Left hindlimb (tissue), 1 donor: ENCODE data around the gene EXO1.
A peak's percentile ranks its signal among the peaks of the same experiment; 100 is the strongest.
"Not testable (repeated sequence)": the region's sequence is repeated elsewhere in the genome, so short reads cannot be mapped to it uniquely, and the experiment has no call there.

Experiments
- DNase-seq: peaks from one replicate; pipeline ENCODE4 v3.0.0-alpha.2; 2018

The EXO1 gene

GRCh38 chr1:241847796-241848685, at the start of gene EXO1:
EXO1 (plus strand) TSS chr1:241848204; CDS start chr1:241850426, 2,222 bp downstream.
- DNase-seq, result peak; percentile 95

GRCh38 chr1:241799416-241799815, 48.6 kb upstream of the EXO1 start:
- DNase-seq, result no peak

GRCh38 chr1:241800640-241801039, 47.4 kb upstream of the EXO1 start:
- DNase-seq, result no peak

- DNase-seq, result no peak
Observed at GRCh38 chr1:241802863-241803262, 45.1 kb upstream of the EXO1 start.

DNA sequence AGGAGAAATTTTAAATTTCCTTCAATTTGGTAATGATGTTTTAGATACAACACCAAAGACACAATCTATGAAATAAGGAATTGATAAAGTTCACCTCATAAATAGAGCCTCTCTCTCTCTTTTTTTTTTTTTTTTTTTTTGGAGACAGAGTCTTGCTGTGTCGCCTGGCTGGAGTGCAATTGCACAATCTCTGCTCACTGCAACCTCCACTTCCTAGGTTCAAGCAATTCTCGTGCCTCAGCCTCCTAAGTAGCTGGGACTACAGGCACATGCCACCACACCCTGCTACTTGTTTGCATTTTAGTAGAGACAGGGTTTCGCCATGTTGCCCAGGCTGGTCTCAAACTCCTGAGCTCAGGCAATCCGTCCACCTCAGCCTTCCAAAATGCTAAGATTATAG, 43.3 kb upstream of the EXO1 start:
- DNase-seq, result not testable (repeated sequence)

DNA sequence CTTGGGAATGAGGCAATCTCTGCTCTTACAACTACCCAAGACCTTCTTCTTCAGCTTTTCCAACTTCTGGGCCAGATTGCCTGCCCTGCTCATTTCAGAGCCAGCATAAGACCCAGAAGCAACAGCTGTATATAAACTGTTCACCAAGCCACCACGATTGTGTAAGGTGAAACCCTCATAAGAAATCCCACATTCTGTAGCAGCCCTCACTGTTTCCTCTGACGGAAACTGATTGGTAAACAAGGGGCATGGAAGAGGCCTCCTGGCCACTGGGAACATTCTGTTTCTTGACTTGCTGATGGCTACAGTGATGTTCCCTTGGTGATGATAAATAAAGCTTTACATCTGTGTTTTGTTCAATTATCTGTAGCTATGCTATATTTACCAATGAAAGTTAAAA, 39.7 kb upstream of the EXO1 start:
- DNase-seq, result no peak

DNA sequence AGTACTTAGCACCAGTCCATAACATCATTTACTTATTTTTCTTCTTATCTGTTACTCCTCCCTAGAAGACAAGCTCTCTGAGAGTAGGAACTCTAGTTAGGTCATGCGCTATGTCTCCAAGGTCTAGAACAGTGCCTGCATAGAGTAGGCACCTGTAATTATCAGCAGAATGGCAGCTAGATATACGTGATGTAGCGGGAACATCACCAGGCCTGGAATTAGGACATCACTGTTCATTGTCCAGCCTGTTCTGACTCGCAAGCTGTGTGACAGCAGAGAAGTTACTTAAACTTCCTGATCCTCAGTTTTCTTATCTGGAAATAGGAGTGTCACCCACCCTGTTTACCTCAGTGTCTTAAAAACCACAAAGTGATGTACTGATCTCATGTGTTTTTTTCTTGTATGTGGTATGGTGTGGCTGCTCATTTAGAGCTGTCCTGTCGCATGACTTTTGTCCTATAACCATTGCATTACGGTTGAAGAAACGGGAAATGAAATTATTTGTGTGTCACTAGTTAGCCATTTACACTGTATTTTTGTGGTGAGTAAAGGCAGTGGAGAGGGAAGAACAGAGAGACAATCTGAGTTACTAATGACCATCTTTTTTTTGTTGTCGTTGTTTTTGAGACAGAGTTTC, 37.1 kb upstream of the EXO1 start:
- DNase-seq, result no peak

DNA sequence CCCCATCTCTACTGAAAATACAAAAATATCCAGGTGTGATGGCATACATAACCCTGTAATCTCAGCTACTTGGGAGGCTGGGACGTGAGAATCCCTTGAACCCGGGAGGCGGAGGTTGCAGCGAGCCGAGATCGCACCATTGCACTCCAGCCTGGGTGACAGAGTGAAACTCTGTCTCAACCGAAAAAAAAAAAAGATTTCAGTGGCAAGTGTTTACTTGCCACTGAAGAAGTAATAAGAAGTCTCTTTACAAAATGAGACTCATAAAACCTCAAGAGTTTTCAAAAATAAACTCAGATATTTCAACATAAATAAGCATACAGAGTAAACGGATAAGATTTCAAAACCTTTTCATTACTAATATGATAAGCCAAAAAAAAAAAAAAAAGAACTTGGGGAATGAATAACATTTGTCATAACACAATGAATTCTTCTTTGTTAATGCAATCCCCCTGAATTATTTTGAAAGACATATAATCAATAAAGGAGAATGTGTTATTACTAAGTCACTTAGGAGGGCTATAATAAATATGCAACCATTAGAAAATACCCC, 34.2 kb upstream of the EXO1 start:
- DNase-seq, result no peak

DNA sequence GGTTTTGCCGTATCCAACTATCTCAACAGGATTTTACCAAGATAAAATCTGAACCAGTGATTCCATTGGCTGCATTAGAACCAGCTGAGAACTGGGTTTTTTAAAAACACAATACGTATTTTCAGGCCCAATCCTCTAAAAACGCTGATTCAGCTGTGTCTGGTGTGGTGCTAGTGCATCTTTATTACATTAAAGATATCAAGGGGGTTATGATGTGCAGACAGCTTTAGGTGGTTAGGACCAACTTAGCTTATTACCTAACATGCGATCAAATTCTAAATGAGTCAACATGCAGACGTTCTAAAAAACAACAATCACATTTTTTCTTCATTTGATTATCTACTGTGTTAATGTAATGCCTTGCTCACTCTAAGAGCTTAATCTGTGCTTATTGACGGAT, 32.0 kb upstream of the EXO1 start:
- DNase-seq, result no peak

DNA sequence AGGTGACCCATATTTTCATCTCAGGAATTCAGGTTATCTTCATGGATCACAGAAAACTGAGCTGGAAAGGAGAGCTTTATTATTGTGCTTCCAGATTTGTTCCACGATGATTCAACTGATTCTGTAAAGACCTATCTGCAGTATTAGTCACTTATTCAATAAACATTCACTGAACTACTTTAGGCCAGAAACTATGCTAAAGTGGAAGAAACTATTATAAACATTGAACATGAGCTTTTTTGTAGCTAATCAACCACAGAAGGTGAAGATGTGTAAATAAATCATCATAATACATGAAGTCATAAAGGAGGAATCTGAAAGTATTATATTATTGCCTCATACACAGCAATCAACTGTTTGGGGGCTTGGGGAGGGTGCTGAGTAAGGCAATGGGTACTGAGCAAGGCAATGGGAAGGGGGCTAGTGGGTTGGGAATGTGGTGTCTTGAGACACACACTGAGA, 30.6 kb upstream of the EXO1 start:
- DNase-seq, result no peak

- DNase-seq, result no peak
Observed at GRCh38 chr1:241817956-241818612, 29.9 kb upstream of the EXO1 start.

GRCh38 chr1:241819340-241819866, 28.6 kb upstream of the EXO1 start:
- no peak for DNase-seq

GRCh38 chr1:241821363-241821762, 26.6 kb upstream of the EXO1 start:
- no peak for DNase-seq

- no peak for DNase-seq
Observed at GRCh38 chr1:241822846-241823245, 25.2 kb upstream of the EXO1 start.

DNA sequence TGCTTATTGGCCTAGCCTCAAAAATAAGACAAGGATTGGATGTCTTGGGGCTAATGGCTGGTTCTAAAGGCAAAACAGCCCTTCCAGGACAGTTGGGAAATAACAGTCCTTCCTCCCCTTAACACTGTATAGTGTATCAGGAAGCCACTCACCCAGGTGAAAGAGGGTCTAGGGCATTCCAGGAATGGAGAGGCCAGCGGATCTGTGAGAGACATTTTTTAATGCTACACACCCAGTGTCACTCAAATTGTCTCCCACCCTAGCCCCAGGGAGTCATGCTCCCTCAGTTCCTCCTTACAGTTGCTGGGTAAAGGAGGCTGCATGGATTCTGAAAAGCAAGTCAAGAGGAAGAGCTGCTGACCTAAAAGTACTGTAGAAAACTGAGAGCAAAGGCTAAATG, 24.1 kb upstream of the EXO1 start:
- DNase-seq, result no peak

DNA sequence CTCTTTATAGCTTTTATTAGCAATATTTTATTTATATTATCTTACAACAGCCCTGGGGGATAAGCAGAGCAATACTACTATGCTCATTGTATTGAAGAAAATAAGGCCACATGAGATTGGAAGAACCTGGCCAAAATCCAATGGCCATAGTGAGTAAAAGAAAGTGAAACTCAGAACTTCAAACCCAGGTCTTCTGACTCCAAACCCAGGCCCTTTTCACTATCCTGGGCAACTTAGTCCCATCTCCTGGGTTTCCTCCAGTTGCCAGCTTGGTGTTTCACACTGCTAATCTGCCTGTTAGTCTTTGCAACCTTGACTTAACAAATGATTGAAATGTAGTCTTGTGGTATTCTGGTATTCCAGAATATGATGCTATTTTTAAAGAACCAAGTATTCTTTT, 22.4 kb upstream of the EXO1 start:
- no peak for DNase-seq

DNA sequence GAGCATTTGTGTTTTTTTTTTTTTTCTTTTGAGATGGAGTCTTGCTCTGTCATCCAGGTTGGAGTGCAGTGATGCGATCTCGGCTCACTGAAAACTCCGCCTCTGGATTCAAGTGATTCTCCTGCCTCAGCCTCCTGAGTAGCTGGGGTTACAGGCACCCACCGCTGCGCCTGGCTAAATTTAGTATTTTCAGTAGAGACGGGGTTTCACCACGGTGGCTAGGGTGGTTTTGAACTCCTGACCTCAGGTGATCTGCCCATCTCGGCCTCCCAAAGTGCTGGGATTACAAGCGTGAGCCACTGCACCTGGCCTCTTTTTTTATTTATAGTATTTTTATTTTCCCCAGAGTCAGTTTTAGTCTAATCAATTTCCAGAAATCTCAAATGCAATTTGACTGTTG, 21.4 kb upstream of the EXO1 start:
- not testable (repeated sequence) for DNase-seq

DNA sequence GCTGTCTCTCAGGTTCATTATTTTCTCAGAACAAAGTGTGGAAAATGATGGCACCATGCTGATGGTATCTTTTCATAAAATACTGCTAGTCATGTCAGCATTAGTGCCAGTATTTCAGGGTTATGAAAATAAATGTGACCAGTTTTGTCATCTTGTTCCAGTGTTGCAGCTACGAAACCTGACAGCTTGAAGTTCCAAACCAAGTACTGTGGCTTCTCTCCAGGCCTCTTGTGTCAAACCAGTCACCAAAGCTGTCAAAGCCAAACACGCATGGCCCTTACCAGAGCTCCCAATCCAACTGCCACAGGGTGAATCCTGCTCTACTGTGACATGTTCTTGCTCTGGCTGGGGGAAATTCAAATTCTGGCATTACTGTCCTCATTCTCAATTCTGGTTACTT, 20.7 kb upstream of the EXO1 start:
- no peak for DNase-seq

GRCh38 chr1:241828463-241829021, 19.5 kb upstream of the EXO1 start:
- DNase-seq, result no peak

DNA sequence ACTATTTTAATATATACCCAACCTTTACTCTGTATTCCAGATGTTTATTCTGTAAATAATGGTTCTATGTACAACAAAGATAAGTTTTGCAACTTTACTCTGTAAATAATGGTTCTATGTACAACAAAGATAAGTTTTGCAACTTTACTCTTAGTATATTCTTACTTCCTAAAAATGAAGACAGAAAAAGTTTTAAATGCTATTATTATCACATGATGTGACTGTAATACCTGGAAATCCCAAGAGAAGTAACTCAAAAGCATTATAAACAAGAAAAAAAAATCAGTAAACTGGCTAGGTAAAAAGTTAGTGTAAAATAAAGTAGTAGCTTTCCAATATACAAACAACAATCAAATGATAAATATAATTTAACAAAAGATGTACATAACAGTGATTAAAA, 18.5 kb upstream of the EXO1 start:
- no peak for DNase-seq

- DNase-seq, result no peak
Observed at GRCh38 chr1:241834733-241835377, 13.1 kb upstream of the EXO1 start.

GRCh38 chr1:241836941-241837340, 11.1 kb upstream of the EXO1 start:
- DNase-seq, result no peak
